GM19240 (cell line): ENCODE results near the gene ELN.
"Not testable (repeated sequence)": the region's sequence is repeated elsewhere in the genome, so short reads cannot be mapped to it uniquely, and the experiment has no call there.

Experiments
- DNase-seq: peaks from one replicate; pipeline ENCODE4 v3.0.0; 2011; ENCODE audit warnings: low spot score; ENCODE audit not compliant: insufficient read length

The ELN gene

GRCh38 chr7:74000489-74001149, 27.4 kb upstream of the ELN start:
- DNase-seq = no peak

GRCh38 chr7:74001150-74001494, 26.9 kb upstream of the ELN start:
- no peak for DNase-seq

DNA sequence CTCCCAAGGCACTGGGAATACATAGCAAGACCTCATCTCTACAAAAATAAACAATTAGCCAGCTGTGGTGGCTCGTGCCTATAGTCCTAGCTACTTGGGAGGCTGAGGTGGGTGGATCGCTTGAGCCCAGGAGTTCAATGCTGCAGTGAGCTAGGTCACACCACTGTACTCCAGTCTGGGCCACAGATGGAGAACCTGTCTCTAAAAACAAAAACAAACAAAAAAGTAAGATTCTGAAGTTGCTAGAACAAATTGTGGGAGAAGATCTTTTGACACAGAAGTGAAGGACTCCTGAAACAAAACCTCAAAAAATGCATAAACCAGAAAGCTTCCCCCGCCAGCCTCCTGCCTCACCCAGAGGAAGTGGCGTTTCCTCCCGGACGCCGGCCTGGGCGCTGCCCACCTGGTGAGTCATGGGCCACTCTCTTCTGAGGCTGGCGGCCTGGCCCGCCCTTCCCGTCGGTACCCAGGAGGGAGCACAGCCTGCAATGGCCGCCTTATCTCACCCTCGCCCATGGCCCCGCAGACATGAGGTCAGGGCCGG, 25.4 kb upstream of the ELN start:
- no peak for DNase-seq

DNA sequence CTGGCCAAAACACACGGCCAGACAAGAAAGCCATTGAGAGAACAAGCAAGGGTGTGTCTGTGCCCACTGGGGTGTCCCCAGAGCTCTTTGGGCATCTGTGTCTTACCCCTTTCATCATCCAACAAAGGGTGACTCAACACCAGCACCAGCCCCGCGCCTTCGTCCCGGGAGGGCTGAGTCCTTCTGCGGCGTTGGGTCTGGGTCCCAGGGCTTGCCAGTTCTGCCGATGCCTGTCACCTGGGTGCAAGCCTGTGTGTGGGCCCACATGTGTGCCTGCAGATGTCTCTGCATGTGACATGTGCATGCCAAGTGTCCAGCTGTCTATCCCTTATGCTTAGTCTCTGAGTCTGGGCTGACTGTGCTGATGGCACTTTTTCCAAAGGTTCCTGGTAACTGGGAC, 24.4 kb upstream of the ELN start:
- no peak for DNase-seq

GRCh38 chr7:74006032-74006431, 21.9 kb upstream of the ELN start:
- no peak for DNase-seq

DNA sequence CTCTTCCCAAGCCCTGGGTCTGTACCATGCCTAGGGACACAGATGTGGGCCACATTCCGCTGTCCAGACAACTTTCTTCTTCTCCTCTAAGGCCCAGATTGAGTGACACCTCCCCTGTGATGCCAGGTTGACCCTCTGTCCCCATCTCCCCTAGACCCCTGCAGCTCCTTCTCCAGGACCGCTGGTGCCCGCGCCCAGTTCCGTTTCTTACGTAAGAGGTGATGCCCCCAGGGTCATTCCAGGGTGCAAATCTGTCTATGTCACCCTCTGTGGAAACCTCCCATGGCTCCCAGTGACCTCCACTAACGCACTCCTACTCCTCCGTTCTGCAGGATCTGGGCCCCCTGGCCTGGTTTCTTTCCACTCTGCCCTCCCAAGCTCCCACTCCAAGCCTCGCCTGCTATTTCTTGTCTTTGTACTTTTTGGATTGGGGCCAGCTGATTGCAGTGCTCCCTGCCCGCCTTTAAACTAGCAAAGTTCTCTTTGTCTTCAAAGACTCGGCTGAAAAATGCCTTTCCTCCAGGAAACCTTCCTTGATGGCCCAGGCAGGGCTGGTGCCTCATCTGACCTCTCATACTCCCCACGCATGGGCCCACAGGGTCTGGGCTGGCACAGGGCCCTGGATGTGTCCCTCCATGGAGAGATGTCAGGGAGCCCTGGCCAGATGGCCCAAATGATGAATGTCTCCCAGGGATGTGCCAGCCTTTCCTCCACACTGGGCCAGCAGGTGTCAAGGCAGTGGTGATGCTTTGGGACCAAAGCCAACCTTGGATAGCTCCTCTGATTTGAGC, 21.3 kb upstream of the ELN start:
- no peak for DNase-seq

- no peak for DNase-seq
These were observed 20.8 kb upstream of the ELN start for GRCh38 chr7:74007242-74007567.

- no peak for DNase-seq
These were observed 19.3 kb upstream of the ELN start for GRCh38 chr7:74008687-74009086.

DNA sequence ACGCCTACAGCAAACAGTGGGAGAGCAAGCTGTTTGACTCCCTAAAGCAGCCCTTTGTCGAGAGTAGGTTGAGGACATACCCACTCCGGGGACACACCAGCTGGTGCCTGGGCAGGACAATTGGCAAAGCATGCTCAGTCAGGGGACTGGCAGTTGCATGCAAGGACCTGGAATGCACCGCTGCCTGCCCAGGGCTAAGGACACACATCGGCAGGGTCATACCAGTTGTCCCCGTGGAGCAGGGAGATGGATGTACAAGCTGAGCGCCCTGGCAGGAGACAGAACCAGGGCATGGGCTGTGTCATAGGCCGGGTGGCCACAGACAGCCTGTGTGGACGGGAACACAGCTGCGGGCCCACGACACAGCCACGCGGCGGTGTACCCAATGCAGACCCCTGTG, 18.3 kb upstream of the ELN start:
- no peak for DNase-seq

DNA sequence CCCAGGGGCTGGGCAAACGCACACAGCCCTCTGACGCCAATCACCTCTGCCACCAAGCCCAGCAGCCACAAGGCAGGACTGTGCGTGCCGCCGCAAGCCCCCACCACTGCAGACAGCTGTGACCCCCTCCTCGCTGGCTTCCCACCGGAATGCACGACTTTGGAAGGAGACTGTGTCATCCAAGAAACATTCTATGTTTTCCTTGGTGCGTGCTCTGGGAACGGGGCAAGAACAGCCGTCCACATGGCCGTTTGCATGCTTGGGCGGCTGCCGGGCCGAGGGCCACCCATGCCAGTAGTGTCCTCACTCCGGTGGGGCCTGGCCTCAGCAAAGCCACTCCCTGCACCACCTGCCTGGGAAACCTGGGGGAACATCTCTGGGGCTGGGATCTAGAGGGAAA, 17.6 kb upstream of the ELN start:
- no peak for DNase-seq

DNA sequence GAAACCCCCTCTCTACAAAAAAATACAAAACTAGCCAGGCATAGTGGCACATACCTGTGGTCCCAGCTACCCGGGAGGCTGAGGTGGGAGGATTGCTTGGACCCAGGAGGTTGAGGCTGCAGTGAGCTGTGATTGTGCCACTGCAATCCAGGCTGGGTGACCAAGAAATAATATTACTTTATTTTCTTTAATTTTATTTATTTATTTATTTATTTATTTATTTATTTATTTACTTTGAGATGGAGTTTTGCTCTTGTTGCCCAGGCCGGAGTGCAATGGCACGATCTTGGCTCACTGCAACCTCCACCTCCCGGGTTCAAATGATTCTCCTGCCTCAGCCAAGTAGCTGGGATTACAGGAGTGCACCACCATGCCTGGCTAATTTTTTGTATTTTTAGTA, 16.6 kb upstream of the ELN start:
- DNase-seq = not testable (repeated sequence)

DNA sequence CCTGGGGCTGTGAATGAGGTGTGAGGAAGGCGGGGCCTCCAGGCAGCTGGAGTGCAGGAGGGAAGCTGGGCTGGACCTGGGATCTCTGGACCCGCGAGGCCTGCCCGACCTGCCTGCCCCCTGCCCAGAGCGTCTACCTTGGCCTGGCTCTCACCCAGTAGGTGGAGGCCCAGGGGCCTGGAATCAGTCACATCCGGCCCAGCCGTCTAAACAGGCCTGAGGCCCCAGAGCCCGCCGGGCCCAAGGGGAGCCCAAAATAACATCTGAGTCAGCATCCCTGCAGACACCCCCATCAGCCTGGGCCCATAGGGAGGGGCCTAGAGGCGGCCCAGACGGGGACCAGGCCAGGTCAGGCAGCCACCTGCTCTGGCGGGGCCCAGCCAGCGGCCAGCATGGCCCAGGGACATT, 15.1 kb upstream of the ELN start:
- peak; percentile 97 for DNase-seq

- DNase-seq = no peak
These were observed 14.3 kb upstream of the ELN start for GRCh38 chr7:74013539-74014272.

DNA sequence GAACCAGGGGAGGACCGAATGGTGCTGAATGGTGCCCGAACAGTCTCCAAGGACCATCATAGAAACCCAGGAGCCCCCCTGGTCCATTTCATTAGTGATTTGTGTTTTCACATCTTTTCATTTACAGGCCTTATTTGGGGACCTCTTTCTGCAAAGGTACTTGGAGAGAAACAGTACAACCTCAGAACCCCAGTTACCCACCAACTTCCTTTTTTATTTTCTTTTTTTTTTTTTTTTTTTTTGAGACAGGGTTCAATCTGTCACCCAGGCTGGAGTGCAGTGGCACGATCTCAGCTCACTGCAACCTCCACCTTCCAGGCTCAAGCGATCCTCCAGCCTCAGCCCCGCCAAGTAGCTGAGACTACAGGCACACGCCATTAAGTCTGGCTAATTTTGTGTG, 13.0 kb upstream of the ELN start:
- no peak for DNase-seq

DNA sequence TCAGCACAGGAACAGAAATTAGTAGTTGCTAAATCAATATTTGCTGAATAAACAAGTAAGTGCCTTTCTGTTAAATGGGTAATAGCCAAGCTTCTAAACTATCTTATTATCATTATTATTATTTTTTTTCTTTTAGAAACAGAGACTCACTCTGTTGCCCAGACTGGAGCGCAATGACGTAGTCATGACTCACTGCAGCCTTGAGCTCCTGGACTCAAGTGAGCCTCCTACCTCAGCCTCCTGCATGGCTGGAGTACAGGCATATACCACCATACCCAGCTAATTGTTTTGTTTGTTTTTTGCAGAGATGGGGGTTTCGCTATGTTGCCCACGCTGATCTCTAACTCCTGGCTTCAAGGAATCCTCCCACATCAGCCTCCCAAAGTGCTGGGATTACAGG, 12.3 kb upstream of the ELN start:
- DNase-seq = no peak

DNA sequence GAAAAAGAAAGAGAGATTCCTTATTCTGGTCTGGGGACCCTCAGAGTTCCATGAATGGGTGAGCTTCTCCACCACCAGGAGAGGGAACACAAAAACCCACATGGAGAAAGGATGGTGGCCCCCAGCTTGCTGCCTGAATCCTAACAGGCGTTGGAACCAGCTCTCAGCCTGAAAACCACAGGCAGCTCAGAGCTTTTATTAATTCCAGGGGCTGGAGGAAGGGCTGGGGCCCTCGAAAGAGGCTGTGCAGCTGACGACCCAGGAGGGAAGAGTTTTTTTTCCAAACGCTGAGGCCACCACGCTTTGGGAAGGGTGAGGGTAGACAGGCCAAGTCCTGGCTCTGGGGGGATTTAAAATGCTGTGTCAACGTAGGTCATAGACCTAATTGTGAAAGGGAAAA, 10.8 kb upstream of the ELN start:
- DNase-seq = no peak

DNA sequence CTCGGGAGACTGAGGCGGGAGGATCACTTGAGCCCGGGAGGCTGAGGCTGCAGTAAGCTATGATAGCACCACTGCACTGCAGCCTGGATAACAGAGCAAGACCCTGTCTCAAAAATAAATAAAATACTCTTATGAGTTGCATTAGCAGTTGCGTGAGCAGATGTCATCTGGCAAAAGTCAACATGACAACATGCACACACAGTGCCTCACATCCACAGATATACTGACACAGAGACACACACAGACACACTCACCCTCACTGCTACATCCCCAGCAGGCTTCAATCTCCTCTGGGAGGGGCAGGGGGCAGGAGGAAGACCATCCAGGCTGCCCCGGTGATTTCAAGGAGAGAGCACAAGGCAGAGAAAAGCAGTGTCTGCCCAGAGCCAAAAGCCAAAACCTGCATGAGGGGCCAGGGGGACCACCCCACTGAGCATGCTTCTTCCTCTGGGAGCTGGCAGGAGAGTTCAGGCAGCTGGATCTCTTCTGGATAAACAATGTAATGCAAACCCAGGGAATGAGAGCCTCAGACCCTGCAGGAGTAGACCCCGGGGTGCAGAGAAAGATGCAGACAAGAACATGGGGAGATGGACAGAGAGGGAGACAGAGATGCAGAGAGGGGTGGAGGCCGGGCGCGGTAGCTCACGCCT, 9.6 kb upstream of the ELN start:
- DNase-seq = no peak

GRCh38 chr7:74019149-74019548, 8.8 kb upstream of the ELN start:
- no peak for DNase-seq

- no peak for DNase-seq
These were observed 7.6 kb upstream of the ELN start for GRCh38 chr7:74020390-74020789.

DNA sequence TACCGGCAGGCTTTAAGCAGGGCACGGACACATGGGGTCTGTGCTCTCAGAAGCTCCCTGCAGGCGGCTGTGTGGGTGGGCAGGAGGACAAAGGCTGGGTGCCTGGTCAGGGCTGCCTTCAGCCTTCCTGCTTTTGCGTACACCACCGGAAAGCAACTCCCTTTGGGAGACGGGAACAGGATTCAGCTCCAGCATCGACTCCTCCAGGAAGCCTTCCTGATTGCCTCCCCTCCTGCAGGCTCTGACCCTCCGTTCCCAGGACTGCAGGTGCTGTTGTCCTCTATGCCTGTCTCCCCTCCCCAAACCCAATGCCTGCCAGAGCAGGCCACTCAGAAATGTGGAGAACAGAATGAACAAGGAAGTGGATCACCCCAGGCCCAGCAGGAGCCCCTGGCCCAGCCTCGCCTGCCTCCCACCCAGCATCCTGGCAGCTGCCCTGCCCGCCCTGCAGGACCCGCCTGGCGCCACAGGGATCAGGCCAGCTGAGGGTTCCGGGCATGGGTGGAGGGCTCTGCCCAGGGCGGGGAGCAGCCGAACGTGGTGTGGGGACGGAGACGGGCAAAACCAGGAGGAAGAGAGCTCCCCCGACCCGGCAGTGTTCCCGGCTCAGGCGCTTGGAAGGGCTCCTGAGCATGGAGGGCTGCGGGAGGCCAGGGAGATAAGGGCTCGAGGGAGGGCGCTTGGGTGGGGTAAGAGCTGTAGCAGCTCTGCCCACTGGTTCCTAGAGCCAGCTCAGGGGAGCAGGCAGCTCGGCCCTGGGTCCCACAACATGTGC, 6.2 kb upstream of the ELN start:
- DNase-seq = no peak

DNA sequence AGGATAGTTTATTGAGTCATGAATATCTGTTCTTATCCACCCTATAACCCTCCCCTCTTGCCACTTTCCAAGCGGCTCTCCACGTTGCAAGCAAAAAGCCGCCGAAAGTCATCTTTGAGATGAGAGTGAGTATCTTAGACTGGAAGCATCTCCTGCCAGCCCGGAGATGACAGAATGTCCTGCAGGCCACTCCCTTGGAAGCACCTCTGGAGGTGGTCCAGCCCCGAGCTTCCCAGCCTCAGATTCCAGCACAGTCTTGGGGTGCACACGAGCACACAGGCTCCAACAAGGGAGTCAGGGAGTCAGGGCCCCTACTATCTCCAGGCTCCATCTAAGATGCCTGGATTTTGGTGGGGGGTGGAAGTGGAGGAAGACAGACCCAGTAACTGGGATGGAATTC, 5.5 kb upstream of the ELN start:
- no peak for DNase-seq
